Measurements from ENCODE around the gene IRAK2.

Gene IRAK2

GRCh38 chr3:10140996-10141546 is 23.6 kb upstream of the IRAK2 start:
- Histone ChIP-seq H3K27me3 (no peaks in the 10 kb centered on the region), H3K36me3 (no peaks in the 10 kb centered on the region), H3K4me3 (peak overlapping the region; percentile 74 to 84), H3K4me1 (peaks cover 0 to 36% (median 24%) of the 10 kb centered on the region in 4 donors), H3K9me3 (no peaks in the 10 kb centered on the region), H3K27ac (peak overlapping the region; percentile 93 to 94)
- DNase-seq: peak in 1 of 2 donors; percentile 64
- no peak for TF ChIP-seq CTCF (IDR thresholded peaks at IDR 0.05)
- intact Hi-C loops (cut with DNase I; ENCODE audit: low total_unique reads): no loop called here

DNA sequence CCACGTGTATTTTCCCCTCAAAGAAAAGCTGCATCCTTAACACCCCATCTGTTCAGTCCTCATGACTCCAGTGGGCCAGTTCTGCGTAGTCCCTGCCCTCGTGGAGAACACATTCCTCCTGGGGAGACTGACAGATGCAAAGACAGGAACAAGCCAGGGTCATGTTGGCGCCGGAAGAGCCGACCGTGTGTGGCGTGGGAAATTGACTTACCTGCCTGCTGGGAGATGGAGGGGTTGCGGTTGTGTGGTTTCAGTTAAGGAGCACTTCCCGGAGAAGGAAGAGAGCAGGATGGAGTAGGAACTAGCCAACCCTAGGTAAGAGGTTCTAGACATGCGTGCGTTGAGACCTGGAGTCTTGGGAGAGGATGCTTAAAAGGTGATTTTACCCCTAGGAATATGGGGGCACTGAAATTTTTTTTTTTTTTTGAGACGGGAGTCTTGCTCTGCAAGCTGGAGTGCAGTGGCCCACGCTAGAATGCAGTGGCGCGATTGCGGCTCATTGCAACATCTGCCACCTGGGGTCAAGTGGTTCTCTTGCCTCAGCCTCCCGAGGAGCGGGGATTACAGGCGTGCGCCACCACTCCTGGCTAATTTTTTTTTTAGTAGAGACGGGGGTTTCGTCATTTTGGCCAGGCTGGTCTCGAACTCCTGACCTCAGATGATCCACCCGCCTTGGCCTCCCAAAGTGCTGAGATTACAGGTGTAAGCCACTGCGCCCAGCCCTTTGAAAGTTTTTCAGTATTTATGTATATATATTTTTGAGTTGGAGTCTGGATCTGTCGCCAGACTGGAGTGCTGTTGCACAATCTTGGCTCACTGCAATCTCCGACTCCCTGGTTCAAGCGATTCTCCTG is 21.8 kb upstream of the IRAK2 start:
- intact Hi-C loops (cut with DNase I; ENCODE audit: low total_unique reads): no loop called here
- H3K4me3 ChIP-seq: peak overlapping the region; percentile 74 to 84
- no peak for DNase-seq

GRCh38 chr3:10145685-10146084 is 19.0 kb upstream of the IRAK2 start:
- DNase-seq: no peak
- Histone ChIP-seq H3K36me3 (peaks cover 23 to 34% (median 26%) of the 10 kb centered on the region in 3 donors), H3K4me3 (no peak overlapping the region), H3K9me3 (no peaks in the 10 kb centered on the region), H3K27me3 (no peaks in the 10 kb centered on the region), H3K27ac (no peak overlapping the region), H3K4me1 (peaks cover 0 to 36% (median 24%) of the 10 kb centered on the region in 4 donors)
- TF ChIP-seq CTCF (IDR thresholded peaks at IDR 0.05): no peak
- intact Hi-C loops (cut with DNase I; ENCODE audit: low total_unique reads): no loop called here

More for the DNA sequence above, 21.8 kb upstream of the IRAK2 start:
- Histone ChIP-seq H3K36me3 (peaks cover 6 to 11% (median 8%) of the 10 kb centered on the region in 3 donors), H3K27ac (peak overlapping the region; percentile 93 to 94), H3K27me3 (no peaks in the 10 kb centered on the region), H3K4me1 (peaks cover 0 to 36% (median 24%) of the 10 kb centered on the region in 4 donors), H3K9me3 (no peaks in the 10 kb centered on the region)
- no peak for TF ChIP-seq CTCF (IDR thresholded peaks at IDR 0.05)

GRCh38 chr3:10149226-10149625 is 15.5 kb upstream of the IRAK2 start:
- H3K4me1 ChIP-seq: peaks cover 0 to 16% (median 6%) of the 10 kb centered on the region in 4 donors
- DNase-seq: peak in 1 of 2 donors; percentile 24
- intact Hi-C loops (cut with DNase I; ENCODE audit: low total_unique reads): no loop called here
- no peak for TF ChIP-seq CTCF (IDR thresholded peaks at IDR 0.05)
- no peak overlapping the region for H3K4me3 ChIP-seq
- no peak overlapping the region for H3K27ac ChIP-seq
- H3K27me3 ChIP-seq: no peaks in the 10 kb centered on the region
- H3K9me3 ChIP-seq: no peaks in the 10 kb centered on the region
- peaks cover 42 to 67% (median 52%) of the 10 kb centered on the region in 3 donors for H3K36me3 ChIP-seq

DNA sequence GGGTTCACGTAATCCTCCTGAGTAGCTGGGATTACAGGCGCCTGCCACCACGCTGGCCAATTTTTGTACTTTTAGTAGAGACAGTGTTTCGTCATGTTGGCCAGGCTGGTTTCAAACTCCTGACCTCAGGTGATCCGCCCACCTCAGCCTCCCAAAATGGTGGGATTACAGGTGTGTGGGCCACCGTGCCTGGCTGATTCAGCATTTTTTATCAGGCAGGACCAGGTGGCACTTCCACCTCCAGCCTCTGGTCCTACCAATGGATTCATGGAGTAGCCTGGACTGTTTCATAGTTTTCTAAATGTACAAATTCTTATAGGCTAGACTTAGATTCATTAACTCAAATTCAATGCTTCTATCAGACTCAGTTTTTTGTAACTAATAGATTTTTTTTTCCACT is 13.7 kb upstream of the IRAK2 start:
- H3K4me3 ChIP-seq: no peak overlapping the region
- DNase-seq: no peak
- no peaks in the 10 kb centered on the region for H3K27me3 ChIP-seq
- intact Hi-C loops (cut with DNase I; ENCODE audit: low total_unique reads): no loop called here
- no peaks in the 10 kb centered on the region for H3K9me3 ChIP-seq
- no peak overlapping the region for H3K27ac ChIP-seq
- TF ChIP-seq CTCF (IDR thresholded peaks at IDR 0.05): no peak
- H3K36me3 ChIP-seq: peaks cover 42 to 75% (median 52%) of the 10 kb centered on the region in 3 donors
- H3K4me1 ChIP-seq: no peaks in the 10 kb centered on the region

Data from tibial artery (tissue), 4 donors.